ENCODE data around the gene GAS2L3. TPM values are rescaled to one million over a fixed set of nuclear protein-coding genes. Genes with fewer than 3 reads are reported as not detected.

The GAS2L3 gene
- total and polyA plus RNA-seq, 2 of the 13 experiments (the other 11 are each of a cell fraction or from before 2014, with no cell fraction given) = 7.0 to 20.8 TPM

- TF ChIP-seq NCOR1 (IDR thresholded peaks at IDR 0.05; ENCODE audit: borderline replicate concordance, low read length) (no peak), EEA1 (CRISPR knock-in tag; IDR thresholded peaks at IDR 0.05; ENCODE audit: borderline replicate concordance) (no peak), PAX8 (CRISPR knock-in tag; IDR thresholded peaks at IDR 0.05; ENCODE audit: borderline replicate concordance) (no peak), NR2C2 (CRISPR knock-in tag; IDR thresholded peaks at IDR 0.05; ENCODE audit: borderline replicate concordance) (no peak), ZNF451 (CRISPR knock-in tag; IDR thresholded peaks at IDR 0.05) (no peak), SMARCC2 (IDR thresholded peaks at IDR 0.05) (no peak), ZNF577 (CRISPR knock-in tag; IDR thresholded peaks at IDR 0.05; ENCODE audit: borderline replicate concordance, low read depth) (no peak), TOE1 (CRISPR knock-in tag; IDR thresholded peaks at IDR 0.05) (no peak), FOXK1 (CRISPR knock-in tag; IDR thresholded peaks at IDR 0.05; ENCODE audit: borderline replicate concordance, low read depth) (no peak), ZMYM2 (CRISPR knock-in tag; IDR thresholded peaks at IDR 0.05) (no peak), MLXIP (CRISPR knock-in tag; IDR thresholded peaks at IDR 0.05; ENCODE audit: borderline replicate concordance) (no peak), NFE2L2 (IDR thresholded peaks at IDR 0.05; ENCODE audit: low read length) (no peak), NR2F6 (IDR thresholded peaks at IDR 0.05) (no peak), NR2F6 (CRISPR knock-in tag; IDR thresholded peaks at IDR 0.05) (no peak), RXRB (CRISPR knock-in tag; IDR thresholded peaks at IDR 0.05; ENCODE audit: borderline replicate concordance) (0 out of 2 replicates have a peak, but pooled peaks have one; percentile 22), PAWR (CRISPR knock-in tag; IDR thresholded peaks at IDR 0.05; ENCODE audit: borderline replicate concordance) (no peak), ZNF567 (CRISPR knock-in tag; IDR thresholded peaks at IDR 0.05; ENCODE audit: borderline replicate concordance) (no peak), TAF1 (CRISPR knock-in tag; IDR thresholded peaks at IDR 0.05) (no peak), TFE3 (CRISPR knock-in tag; IDR thresholded peaks at IDR 0.05) (no peak), ZNF749 (CRISPR knock-in tag; IDR thresholded peaks at IDR 0.05; ENCODE audit: borderline replicate concordance) (no peak), STAT5B (CRISPR knock-in tag; IDR thresholded peaks at IDR 0.05) (no peak)
- TF ChIP-seq, protein P1, sequence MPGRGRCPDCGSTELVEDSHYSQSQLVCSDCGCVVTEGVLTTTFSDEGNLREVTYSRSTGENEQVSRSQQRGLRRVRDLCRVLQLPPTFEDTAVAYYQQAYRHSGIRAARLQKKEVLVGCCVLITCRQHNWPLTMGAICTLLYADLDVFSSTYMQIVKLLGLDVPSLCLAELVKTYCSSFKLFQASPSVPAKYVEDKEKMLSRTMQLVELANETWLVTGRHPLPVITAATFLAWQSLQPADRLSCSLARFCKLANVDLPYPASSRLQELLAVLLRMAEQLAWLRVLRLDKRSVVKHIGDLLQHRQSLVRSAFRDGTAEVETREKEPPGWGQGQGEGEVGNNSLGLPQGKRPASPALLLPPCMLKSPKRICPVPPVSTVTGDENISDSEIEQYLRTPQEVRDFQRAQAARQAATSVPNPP (CRISPR knock-in tag; IDR thresholded peaks at IDR 0.05) = no peak
- TF ChIP-seq, protein P2, sequence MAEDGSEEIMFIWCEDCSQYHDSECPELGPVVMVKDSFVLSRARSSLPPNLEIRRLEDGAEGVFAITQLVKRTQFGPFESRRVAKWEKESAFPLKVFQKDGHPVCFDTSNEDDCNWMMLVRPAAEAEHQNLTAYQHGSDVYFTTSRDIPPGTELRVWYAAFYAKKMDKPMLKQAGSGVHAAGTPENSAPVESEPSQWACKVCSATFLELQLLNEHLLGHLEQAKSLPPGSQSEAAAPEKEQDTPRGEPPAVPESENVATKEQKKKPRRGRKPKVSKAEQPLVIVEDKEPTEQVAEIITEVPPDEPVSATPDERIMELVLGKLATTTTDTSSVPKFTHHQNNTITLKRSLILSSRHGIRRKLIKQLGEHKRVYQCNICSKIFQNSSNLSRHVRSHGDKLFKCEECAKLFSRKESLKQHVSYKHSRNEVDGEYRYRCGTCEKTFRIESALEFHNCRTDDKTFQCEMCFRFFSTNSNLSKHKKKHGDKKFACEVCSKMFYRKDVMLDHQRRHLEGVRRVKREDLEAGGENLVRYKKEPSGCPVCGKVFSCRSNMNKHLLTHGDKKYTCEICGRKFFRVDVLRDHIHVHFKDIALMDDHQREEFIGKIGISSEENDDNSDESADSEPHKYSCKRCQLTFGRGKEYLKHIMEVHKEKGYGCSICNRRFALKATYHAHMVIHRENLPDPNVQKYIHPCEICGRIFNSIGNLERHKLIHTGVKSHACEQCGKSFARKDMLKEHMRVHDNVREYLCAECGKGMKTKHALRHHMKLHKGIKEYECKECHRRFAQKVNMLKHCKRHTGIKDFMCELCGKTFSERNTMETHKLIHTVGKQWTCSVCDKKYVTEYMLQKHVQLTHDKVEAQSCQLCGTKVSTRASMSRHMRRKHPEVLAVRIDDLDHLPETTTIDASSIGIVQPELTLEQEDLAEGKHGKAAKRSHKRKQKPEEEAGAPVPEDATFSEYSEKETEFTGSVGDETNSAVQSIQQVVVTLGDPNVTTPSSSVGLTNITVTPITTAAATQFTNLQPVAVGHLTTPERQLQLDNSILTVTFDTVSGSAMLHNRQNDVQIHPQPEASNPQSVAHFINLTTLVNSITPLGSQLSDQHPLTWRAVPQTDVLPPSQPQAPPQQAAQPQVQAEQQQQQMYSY (CRISPR knock-in tag; IDR thresholded peaks at IDR 0.05) = no peak
Observed at GRCh38 chr12:100668945-100669536, 95.6 kb downstream of the GAS2L3 start (continued).
